GM10266 (cell line): ENCODE results near the gene SLC9A6.

Experiments
- DNase-seq: peaks from one replicate; pipeline ENCODE4 v3.0.0; 2012; ENCODE audit errors: extremely low spot score
- TF ChIP-seq, protein P1 (sequence below): IDR thresholded peaks from 2 replicates; pipeline ENCODE4 v1.5.1; 2012; ENCODE audit warnings: mild to moderate bottlenecking, low read depth; ENCODE audit not compliant: control insufficient read depth, insufficient read depth; ENCODE audit errors: missing control alignments

The SLC9A6 gene

GRCh38 chrX:135985157-135985972 lies at the start of gene SLC9A6:
Gene SLC9A6, plus strand, starts transcription at chrX:135985435. Its CDS starts 224 bp downstream, at chrX:135985659.
- DNase-seq: peak; percentile 77
- TF ChIP-seq, protein P1, sequence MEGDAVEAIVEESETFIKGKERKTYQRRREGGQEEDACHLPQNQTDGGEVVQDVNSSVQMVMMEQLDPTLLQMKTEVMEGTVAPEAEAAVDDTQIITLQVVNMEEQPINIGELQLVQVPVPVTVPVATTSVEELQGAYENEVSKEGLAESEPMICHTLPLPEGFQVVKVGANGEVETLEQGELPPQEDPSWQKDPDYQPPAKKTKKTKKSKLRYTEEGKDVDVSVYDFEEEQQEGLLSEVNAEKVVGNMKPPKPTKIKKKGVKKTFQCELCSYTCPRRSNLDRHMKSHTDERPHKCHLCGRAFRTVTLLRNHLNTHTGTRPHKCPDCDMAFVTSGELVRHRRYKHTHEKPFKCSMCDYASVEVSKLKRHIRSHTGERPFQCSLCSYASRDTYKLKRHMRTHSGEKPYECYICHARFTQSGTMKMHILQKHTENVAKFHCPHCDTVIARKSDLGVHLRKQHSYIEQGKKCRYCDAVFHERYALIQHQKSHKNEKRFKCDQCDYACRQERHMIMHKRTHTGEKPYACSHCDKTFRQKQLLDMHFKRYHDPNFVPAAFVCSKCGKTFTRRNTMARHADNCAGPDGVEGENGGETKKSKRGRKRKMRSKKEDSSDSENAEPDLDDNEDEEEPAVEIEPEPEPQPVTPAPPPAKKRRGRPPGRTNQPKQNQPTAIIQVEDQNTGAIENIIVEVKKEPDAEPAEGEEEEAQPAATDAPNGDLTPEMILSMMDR: no peak

DNA sequence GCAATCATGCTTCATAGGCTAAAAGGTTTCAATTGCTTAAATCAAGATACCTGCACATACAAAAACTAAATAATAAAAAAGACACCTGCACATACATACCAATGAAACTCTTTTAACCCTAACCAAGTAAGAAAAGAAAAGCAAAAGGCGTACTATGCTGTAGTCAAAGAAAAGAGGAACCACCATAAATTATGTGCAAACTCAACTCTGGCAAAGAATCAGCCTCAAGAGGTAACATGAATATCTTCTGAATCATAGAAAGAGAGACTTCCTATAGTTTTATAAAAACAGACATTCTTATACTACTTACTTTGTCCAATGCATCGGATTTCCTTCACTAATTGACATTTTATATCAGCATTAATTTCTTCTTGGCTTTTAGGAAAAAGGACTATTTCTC lies 40.7 kb upstream of the SLC9A6 start:
- TF ChIP-seq, protein P1: no peak
- DNase-seq: no peak

DNA sequence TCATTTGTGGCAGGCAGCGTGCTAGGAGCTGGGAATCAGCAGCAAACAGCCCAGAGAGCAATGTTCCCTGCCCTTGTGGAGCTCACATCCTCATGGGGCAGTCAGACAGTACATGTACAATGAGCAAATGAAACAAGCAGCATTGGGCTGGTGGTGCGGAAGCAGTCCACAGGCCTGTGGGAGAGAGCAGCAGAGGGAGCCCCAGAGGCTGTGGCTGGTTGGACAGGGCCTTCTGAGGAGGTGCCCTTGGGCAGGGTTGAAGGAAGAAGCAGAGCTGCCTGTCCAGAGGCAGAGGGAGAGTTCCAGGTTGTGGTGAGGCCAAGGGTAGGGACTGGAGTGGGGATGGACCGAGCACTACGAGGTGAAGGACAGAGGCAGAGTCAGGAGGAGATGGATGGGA lies 33.9 kb upstream of the SLC9A6 start:
- no peak for DNase-seq
- TF ChIP-seq, protein P1: no peak

DNA sequence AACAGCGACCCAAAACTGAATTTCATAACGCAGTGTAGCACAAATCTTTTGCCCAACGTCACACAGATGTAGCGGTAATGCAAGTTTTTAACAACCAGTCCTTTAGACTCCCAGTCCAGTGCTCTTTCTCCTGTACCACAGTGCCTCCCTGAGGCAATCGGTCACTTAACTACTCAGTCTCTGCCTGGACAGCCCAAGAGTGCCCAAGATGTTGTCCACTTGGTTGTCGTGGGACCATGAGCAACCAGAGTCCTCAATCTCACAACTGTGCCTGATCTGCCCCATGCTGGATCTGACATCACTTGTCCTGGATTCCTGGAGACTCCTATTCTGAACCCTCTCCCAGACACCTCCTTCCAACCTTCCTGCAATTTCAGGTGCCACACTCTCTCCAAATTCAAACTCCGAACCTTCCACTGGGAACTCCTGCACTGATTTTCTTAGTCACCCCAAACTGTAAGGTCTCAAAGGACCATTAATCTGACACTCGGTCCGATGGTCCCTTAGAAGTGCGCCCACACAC lies 12.1 kb upstream of the SLC9A6 start:
- TF ChIP-seq, protein P1: peak; percentile 34
- no peak for DNase-seq

- DNase-seq: peak; percentile 87
- TF ChIP-seq, protein P1: no peak
These were observed 11.5 kb upstream of the SLC9A6 start, which contains the start of gene MMGT1 for GRCh38 chrX:135973548-135974278. Gene MMGT1, minus strand, starts transcription at chrX:135973988. Its CDS starts 313 bp downstream, at chrX:135973675.

- peak; percentile 85 for DNase-seq
- TF ChIP-seq, protein P1: no peak
These were observed 10.9 kb upstream of the SLC9A6 start for GRCh38 chrX:135974279-135974856.

DNA sequence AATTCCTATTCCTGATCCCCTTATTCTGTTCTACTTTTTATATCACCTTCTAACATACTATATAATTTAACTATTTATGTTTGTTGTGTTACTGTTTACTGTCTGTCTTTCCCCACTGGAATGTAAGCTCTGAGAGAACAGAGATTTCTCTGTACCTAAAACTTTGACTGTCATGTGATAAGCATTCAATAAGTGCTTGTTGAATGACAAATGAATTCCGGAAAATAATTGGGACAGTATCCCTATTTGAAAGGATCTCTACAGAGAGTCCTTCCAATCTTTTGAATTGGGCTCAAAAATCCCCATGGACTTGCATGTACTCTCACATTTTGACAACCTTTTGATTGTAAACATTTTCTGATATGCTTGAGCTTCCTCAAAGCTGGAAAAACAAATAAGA lies 9.8 kb upstream of the SLC9A6 start:
- TF ChIP-seq, protein P1: no peak
- DNase-seq: no peak
